ENCODE measurements around the gene TOGARAM1.

Gene TOGARAM1

GRCh38 chr14:45038256-45038655, 76.3 kb downstream of the TOGARAM1 start:
- H3K27ac ChIP-seq = no peak overlapping the region
- CTCF ChIA-PET = no interaction called here
- TF ChIP-seq, protein P1, sequence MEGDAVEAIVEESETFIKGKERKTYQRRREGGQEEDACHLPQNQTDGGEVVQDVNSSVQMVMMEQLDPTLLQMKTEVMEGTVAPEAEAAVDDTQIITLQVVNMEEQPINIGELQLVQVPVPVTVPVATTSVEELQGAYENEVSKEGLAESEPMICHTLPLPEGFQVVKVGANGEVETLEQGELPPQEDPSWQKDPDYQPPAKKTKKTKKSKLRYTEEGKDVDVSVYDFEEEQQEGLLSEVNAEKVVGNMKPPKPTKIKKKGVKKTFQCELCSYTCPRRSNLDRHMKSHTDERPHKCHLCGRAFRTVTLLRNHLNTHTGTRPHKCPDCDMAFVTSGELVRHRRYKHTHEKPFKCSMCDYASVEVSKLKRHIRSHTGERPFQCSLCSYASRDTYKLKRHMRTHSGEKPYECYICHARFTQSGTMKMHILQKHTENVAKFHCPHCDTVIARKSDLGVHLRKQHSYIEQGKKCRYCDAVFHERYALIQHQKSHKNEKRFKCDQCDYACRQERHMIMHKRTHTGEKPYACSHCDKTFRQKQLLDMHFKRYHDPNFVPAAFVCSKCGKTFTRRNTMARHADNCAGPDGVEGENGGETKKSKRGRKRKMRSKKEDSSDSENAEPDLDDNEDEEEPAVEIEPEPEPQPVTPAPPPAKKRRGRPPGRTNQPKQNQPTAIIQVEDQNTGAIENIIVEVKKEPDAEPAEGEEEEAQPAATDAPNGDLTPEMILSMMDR (conservative IDR thresholded peaks at IDR 0.05; ENCODE audit: low read depth) = no peak
- POLR2A ChIA-PET (ENCODE audit: low non-redundant PET) = no interaction called here
- DNase-seq (ENCODE audit: low spot score) = no peak

- DNase-seq (ENCODE audit: low spot score) = no peak
- POLR2A ChIA-PET (ENCODE audit: low non-redundant PET) = no interaction called here
- TF ChIP-seq, protein P1 (conservative IDR thresholded peaks at IDR 0.05; ENCODE audit: low read depth) = no peak
- H3K27ac ChIP-seq = no peak overlapping the region
- CTCF ChIA-PET = no interaction called here
Observed at GRCh38 chr14:45038865-45039264, 76.9 kb downstream of the TOGARAM1 start.

- POLR2A ChIA-PET (ENCODE audit: low non-redundant PET) = no interaction called here
Observed at GRCh38 chr14:45039390-45039789, 77.4 kb downstream of the TOGARAM1 start.

DNA sequence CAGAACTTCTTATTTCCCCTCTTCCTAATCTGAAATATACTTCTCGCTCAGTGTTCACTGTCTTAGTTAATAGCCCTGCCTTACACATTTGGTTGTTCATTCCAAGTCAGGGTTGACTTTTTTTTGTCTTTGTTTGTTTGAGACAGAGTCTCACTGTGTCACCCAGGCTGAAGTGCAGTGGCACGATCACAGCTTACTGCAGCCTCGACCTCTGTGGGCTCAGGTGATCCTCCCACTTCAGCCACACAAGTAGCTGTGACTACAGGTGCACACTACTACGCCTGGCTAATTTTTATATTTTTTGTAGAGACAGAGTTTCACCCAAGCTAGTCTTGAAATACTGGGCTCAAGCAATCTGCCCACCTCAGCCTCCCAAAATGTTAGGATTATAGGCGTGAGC, 79.7 kb downstream of the TOGARAM1 start:
- ChIA-PET POLR2A (ENCODE audit: low non-redundant PET) (no interaction called here), CTCF (interaction anchor here (0.6 kb wide), 2 partner anchors 70 to 976 kb away, joined by 3 to 5 read pairs; no protein-coding TSS in a partner anchor)
- H3K27ac ChIP-seq = no peak overlapping the region
- TF ChIP-seq, protein P1 (conservative IDR thresholded peaks at IDR 0.05; ENCODE audit: low read depth) = no peak
- no peak for DNase-seq (ENCODE audit: low spot score)

More at GRCh38 chr14:45039390-45039789, 77.4 kb downstream of the TOGARAM1 start:
- no peak overlapping the region for H3K27ac ChIP-seq
- TF ChIP-seq, protein P1 (conservative IDR thresholded peaks at IDR 0.05; ENCODE audit: low read depth) = no peak
- CTCF ChIA-PET = no interaction called here
- DNase-seq (ENCODE audit: low spot score) = no peak

DNA sequence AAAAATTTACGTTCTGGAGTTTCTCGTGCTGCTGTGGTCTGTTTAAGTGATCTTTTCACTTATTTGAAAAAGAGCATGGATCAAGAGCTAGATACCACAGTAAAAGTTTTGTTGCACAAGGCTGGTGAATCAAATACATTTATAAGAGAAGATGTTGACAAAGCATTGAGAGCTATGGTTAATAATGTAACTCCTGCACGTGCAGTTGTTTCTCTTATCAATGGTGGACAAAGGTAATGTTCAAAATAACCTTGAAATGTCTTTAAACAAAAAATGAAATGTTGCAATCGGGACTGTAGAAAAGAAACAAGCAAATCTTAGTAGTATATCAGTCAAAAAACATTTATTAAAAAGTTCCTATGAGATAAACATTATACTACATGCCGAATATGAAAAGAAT, 82.6 kb downstream of the TOGARAM1 start:
- ChIA-PET CTCF (interaction anchor here (0.6 kb wide), 1 partner anchor 87 kb away, joined by 7 read pairs; no protein-coding TSS in a partner anchor), POLR2A (ENCODE audit: low non-redundant PET) (no interaction called here)
- TF ChIP-seq, protein P1 (conservative IDR thresholded peaks at IDR 0.05; ENCODE audit: low read depth) = no peak
- no peak overlapping the region for H3K27ac ChIP-seq
- no peak for DNase-seq (ENCODE audit: low spot score)

DNA sequence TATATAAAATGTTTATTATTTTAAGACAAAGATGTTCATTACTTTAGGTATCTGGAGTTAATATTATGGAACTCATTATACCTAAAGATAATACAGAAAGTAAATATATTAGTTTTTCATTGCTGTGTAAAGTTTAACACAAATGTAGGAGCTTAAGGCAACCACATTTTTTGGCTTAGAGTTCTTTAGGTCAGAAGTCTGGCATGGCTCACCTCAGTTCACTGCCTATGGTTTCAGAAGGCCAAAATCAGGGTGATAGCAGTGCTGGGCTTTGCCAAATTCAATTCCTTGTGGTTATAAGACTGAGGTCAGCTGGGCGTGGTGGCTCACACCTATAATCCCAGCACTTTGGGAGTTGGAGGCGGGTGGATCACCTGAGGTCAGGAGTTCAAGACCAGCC, 86.4 kb downstream of the TOGARAM1 start:
- ChIA-PET POLR2A (ENCODE audit: low non-redundant PET) (no interaction called here), CTCF (no interaction called here)
- H3K27ac ChIP-seq = no peak overlapping the region
- TF ChIP-seq, protein P1 (conservative IDR thresholded peaks at IDR 0.05; ENCODE audit: low read depth) = no peak
- DNase-seq (ENCODE audit: low spot score) = no peak

GRCh38 chr14:45051180-45051579, 89.2 kb downstream of the TOGARAM1 start:
- H3K27ac ChIP-seq = no peak overlapping the region
- ChIA-PET CTCF (no interaction called here), POLR2A (ENCODE audit: low non-redundant PET) (no interaction called here)
- TF ChIP-seq, protein P1 (conservative IDR thresholded peaks at IDR 0.05; ENCODE audit: low read depth) = no peak
- DNase-seq (ENCODE audit: low spot score) = no peak

All from RWPE1 (cell line).